Activated naive CD4-positive, alpha-beta T cell treated with anti-CD3 and anti-CD28 coated beads, Interleukin-2, amount 50 U/mL, for 16 hours (primary cell): ENCODE data around the gene ISYNA1.

Experiments used
- DNase-seq: peaks from one replicate; pipeline ENCODE4 v3.0.0-alpha.2; 2020

ISYNA1 gene

GRCh38 chr19:18442941-18443340, 5.0 kb upstream of the ISYNA1 start:
- no peak for DNase-seq

DNA sequence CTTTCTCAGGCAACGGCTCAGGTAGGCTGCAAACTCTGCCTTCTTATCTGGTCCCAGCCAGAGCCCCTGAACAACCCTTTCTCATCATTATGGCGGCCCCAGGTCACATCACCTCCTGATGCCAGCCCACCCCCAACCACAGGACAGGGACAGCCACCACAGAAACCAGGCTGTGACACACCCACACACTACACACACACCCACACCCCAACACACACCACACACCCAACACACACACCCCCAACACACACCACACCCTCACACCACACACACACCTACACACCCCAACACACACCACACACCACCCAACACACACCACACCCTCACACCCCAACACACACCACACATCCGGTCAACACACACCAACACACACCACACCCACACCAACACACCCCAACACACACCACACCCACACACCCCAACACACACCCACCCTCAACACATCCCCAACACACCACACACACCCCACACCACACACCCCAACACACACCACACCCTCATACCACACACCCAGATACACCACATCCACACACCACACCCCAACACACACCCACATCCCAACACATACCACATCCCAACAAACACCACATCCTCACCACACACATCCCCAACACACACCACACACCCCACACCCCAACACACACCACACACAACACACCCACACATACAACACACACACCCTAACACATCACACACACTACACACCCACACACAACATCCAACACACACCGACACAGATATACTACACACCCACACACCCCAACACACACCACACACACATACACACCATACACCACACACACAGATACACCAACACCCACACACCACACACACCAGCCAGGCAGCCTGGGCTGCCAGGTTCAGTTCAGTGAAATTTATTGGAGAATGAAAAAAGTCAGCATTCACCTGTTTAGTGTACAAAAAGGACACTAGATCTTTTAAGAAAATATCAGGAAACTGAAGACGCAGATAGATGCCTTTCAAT, 4.2 kb upstream of the ISYNA1 start:
- DNase-seq: no peak

DNA sequence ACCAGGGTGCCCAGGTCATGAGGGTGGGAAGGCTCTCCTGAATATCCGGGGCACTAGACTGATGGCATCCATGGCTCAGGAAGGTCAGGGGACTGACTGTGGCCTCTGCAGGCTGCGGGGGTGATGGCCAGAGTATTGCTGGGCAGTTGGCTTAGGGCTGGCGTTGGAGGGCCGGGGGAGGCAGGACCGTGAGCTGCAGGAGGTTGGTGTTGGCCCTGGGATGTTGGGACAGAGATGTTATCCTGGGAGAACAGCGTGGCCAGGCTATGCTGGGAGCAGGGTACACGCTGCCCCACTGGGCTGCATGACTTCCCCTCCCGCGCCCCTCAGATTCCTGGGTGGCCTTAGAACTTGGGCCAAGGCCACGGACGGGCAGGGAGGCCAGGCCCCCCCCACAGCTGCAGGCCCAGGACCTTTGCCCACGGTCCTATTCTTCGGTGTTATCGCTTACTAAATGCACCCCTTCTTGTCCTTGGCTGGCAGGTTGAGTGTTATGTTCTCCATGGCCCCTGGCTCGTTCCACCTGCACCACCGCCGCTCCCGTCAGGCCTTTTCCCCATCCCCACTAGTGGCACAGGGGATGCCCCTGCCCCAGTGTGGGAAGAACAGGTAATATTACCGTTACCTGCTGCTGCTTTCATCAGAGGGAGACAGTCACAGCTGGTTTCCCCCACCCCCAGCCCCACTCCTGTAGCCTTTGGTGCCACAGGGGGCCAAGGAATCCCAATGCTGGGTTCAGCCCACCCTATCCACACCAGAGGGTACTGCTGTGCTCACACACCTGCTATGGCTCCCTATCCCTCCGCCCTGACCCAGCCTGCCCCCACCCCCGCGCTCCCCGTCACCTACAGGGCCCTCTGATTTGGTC, 3.2 kb upstream of the ISYNA1 start:
- DNase-seq: no peak

DNA sequence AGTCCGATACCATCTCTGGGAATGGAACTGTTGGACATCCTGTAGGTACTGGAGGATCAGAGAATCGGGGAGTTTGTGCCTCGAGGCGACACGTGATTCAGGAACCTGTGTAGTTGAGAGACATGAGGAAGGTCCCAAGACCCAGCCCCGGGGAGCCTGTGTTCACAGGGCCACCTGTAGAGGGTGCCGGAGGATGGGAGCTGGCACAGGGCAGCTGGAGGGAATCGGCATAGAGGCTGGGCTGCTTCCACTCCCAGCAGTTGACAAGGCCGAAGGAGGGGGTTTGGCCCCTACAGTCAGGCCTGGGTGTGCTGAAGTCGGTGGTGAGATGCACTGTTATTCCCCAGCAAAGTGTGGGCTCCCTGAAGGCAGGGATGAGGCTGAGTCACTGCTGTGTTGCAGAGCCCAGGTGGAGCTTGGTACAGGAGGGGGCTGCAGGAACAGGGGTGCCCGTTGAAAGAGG, 2.5 kb upstream of the ISYNA1 start:
- DNase-seq: no peak

DNA sequence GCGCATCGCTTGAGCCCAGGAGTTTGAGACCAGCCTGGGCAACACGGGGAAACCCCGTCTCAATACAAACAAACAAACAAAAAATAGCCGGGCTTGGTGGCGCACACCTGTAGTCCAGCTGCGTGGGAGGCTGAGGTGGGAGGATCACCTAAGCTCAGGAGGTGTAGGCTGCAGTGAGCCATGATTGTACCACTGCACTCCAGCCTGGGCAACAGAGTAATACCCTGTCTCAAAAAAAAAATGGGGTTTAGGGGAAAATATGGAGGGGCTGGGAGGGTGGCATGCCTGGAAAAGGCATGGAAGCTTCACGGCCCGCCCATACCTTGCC, 1.9 kb upstream of the ISYNA1 start:
- no peak for DNase-seq

DNA sequence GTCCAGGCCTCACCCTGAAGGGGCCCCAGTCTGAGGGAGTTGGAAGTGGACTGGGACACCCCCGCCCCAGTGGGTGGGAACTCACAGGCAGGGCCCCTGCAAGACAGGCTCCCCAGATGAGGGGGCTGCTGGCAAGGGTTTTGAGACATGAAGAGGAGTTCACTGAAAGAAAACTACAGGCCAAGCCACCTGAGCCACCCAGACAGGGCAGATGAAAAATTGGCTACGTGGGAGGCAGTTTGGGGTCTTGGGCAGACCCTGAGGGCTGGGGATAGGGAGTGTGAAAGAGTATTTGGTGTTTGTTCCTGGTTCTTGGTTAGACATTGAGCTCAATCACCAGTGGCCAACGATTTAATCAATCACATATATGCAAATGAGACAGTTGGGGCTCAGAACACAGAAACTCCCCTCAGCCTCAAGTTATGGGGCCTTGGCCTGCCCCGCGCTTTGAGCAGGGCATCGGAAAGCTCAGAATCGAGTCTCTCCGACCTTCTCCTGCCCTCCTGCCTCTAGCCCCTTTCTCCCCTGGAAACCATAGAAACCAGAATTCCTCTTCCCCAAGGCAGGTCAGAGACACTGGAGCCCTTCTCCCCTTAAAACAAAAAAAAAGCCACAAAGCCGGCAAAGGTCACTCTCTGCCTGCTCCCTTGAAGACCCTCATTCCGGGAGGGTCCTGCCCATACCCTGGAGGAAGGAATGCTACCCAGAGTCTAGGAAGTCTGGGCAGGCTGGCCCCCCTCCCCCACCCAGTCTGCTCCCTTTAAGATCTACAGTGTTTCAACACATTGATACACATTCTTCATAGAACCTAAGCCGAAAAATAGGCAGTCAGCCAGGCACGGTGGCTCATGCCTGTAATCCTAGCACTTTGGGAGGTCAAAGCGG, 1.3 kb upstream of the ISYNA1 start:
- DNase-seq: no peak

GRCh38 chr19:18438331-18439024, 545 bp upstream of the ISYNA1 start:
- no peak for DNase-seq

GRCh38 chr19:18436671-18437490, 1.1 kb downstream of the ISYNA1 start:
- peak; percentile 70 for DNase-seq

GRCh38 chr19:18435842-18436670, 1.9 kb downstream of the ISYNA1 start:
- DNase-seq: no peak

GRCh38 chr19:18435178-18435841, 2.6 kb downstream of the ISYNA1 start:
- no peak for DNase-seq

DNA sequence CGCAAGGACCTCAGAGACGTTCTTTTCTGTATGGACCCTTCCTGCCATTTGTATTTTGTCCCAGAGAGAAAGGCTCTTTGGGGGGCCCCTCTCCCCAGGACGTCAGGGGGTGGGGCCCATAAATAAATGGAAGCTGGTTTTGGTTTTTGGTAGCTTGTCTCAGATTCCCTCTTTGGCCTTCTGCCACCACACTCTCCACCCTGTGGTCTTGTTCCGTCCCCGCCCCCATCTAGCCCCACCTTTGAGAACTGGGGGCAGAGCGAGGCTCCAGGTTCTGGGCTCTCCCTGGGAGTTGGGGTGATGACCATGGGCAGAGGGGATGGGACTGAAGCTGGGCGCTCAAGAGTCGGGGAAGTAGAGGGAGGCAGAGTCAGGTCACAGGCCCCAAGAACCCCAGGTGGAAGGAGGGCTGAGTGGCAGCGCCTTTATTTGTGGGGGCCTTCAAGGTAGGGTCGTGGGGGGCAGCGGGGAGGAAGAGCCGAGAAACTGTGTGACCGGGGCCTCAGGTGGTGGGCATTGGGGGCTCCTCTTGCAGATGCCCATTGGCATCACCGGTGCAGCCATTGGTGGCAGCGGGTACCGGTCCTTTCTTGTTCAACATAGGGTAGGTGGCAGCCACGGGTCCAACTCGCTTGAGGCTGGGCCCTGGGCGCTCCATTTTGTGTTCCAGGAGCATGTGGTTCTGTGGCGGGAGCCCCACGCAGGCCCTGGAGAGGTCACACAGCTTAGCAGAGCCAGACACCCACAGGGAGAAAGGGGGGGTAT, 3.3 kb downstream of the ISYNA1 start:
- no peak for DNase-seq

GRCh38 chr19:18433735-18434398, 4.1 kb downstream of the ISYNA1 start:
- no peak for DNase-seq

GRCh38 chr19:18433015-18433691, 4.8 kb downstream of the ISYNA1 start:
- peak; percentile 41 for DNase-seq

DNA sequence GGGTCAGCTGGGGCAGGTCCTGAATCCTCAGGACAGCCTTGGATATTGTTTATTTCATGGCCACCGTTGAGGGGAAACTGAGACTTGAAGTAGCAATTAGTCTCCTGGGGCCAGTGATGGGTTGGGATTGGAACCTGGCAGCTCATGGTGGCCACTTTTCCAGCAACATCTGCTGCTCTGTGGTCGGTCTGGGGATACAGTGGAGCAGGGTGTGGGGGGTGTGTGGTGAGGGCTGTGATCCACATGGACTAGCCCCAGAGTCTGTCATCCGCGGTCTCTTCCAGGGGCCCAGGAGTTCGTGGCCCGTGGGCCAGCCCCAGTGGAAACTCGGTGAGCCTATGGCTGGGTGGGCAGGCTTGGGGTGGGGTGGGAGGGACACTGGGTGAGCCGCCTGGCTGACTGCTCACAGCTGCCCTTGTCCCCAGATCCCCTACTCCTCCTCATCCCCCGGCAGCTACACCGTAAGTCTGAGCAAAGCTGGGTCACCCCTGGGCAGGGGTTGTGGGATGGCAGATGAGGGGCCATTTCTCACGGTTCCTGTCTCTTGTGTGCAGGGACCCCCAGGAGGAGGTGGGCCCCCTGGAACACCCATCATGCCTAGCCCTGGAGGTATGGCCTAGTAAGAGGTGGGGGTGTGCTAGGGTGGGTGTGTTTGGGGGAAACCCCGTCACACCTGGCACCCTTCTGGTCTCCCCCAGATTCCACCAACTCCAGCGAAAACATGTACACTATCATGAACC, 5.5 kb downstream of the ISYNA1 start:
- DNase-seq: no peak

DNA sequence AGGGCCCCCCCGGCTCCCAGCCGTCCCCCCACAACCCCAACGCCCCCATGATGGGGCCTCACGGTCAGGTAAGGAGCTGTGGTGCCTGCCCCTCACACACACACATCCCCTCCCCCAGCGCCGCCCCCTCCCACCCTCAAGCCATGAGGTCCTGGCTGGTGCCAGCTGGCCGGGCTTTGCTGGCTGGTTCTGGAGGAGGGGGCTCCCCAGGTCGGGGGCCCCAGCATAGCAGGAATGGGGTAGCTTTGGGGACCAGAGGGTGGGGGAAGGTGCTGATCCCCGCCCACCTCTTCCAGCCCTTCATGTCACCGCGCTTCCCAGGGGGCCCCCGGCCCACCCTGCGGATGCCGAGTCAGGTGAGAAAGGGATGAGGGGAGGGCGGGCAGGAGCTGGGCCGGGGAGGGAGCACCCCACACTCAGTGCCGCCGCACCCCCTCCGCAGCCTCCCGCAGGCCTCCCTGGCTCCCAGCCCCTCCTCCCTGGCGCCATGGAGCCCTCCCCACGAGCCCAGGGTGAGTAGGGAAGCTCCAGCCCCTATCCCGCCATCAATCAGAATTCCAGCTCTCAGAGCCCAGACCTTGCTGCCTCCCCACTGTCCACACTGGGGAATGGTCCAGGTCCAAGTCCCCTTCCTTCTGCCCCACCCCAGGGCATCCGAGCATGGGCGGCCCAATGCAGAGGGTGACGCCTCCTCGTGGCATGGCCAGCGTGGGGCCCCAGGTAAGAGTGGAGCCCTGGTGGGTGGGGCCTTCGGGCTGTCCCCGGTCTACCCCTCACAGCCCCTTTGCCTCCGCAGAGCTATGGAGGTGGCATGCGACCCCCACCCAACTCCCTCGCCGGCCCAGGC, 6.4 kb downstream of the ISYNA1 start:
- DNase-seq: no peak
